HG02885 (cell line): ENCODE data around the gene DDIT4L.
A peak's percentile ranks its signal among the peaks of the same experiment; 100 is the strongest.
"Not testable (repeated sequence)": the region's sequence is repeated elsewhere in the genome, so short reads cannot be mapped to it uniquely, and the experiment has no call there.

Experiments
- ATAC-seq: cut with Tn5 transposase; IDR thresholded peaks from one replicate; pipeline ENCODE4 v1.9.1; 2021; ENCODE audit warnings: mild to moderate bottlenecking; ENCODE audit not compliant: unreplicated experiment, poor library complexity

The DDIT4L gene

GRCh38 chr4:100166297-100167039 lies 23.8 kb downstream of the DDIT4L start:
- ATAC-seq, result no peak

GRCh38 chr4:100165809-100166208 lies 24.5 kb downstream of the DDIT4L start:
- ATAC-seq, result peak; percentile 32

GRCh38 chr4:100164808-100165760 lies 25.2 kb downstream of the DDIT4L start:
- ATAC-seq, result no peak

GRCh38 chr4:100162027-100162685 lies 28.1 kb downstream of the DDIT4L start:
- peak; percentile 75 for ATAC-seq

GRCh38 chr4:100149190-100149589 lies 41.1 kb downstream of the DDIT4L start:
- no peak for ATAC-seq

GRCh38 chr4:100147684-100148083 lies 42.6 kb downstream of the DDIT4L start:
- ATAC-seq, result no peak

GRCh38 chr4:100147198-100147597 lies 43.1 kb downstream of the DDIT4L start:
- ATAC-seq, result peak; percentile 60

- ATAC-seq, result no peak
Measured at GRCh38 chr4:100146756-100147155, 43.5 kb downstream of the DDIT4L start.

- ATAC-seq, result not testable (repeated sequence)
Measured at GRCh38 chr4:100137320-100137719, 52.9 kb downstream of the DDIT4L start.
